ENCODE measurements around the gene AMPD2.

AMPD2 gene

GRCh38 chr1:109630898-109631512 lies 11.4 kb downstream of the AMPD2 start:
- DNase-seq = no peak

- DNase-seq = no peak
These were observed 12.2 kb downstream of the AMPD2 start for GRCh38 chr1:109631513-109632505.

- DNase-seq = no peak
These were observed 13.2 kb downstream of the AMPD2 start for GRCh38 chr1:109632671-109633346.

- no peak for DNase-seq
These were observed 14.7 kb downstream of the AMPD2 start for GRCh38 chr1:109634292-109634691.

GRCh38 chr1:109634771-109635750 lies 15.4 kb downstream of the AMPD2 start:
- DNase-seq = no peak

GRCh38 chr1:109635862-109636200 lies 16.2 kb downstream of the AMPD2 start:
- DNase-seq = no peak

- no peak for DNase-seq
These were observed 16.7 kb downstream of the AMPD2 start for GRCh38 chr1:109636201-109636952.

GRCh38 chr1:109637446-109637845 lies 17.8 kb downstream of the AMPD2 start:
- DNase-seq = no peak

GRCh38 chr1:109639063-109639840 lies 19.6 kb downstream of the AMPD2 start:
- no peak for DNase-seq

- DNase-seq = no peak
These were observed 20.2 kb downstream of the AMPD2 start for GRCh38 chr1:109639841-109640184.

GRCh38 chr1:109640285-109640865 lies 20.7 kb downstream of the AMPD2 start:
- DNase-seq = peak; percentile 98 to 99

GRCh38 chr1:109641078-109641740 lies 21.6 kb downstream of the AMPD2 start:
- DNase-seq = no peak

- DNase-seq = no peak
These were observed 22.2 kb downstream of the AMPD2 start for GRCh38 chr1:109641861-109642260.

- no peak for DNase-seq
These were observed 23.0 kb downstream of the AMPD2 start for GRCh38 chr1:109642626-109643025.

GRCh38 chr1:109643385-109644230 lies 24.0 kb downstream of the AMPD2 start:
- peak; percentile 94 to 96 for DNase-seq

- DNase-seq = no peak
These were observed 25.0 kb downstream of the AMPD2 start for GRCh38 chr1:109644670-109645069.

GRCh38 chr1:109649491-109649914 lies 29.9 kb downstream of the AMPD2 start:
- no peak for DNase-seq

GRCh38 chr1:109650609-109651008 lies 31.0 kb downstream of the AMPD2 start:
- DNase-seq = no peak

GRCh38 chr1:109652402-109652801 lies 32.8 kb downstream of the AMPD2 start:
- no peak for DNase-seq

All from activated CD4-positive, alpha-beta T cell treated with anti-CD3 and anti-CD28 coated beads, Interleukin-2, amount 50 U/mL, for 48 hours (primary cell).